ENCODE results near the gene ELOF1.

Gene ELOF1

DNA sequence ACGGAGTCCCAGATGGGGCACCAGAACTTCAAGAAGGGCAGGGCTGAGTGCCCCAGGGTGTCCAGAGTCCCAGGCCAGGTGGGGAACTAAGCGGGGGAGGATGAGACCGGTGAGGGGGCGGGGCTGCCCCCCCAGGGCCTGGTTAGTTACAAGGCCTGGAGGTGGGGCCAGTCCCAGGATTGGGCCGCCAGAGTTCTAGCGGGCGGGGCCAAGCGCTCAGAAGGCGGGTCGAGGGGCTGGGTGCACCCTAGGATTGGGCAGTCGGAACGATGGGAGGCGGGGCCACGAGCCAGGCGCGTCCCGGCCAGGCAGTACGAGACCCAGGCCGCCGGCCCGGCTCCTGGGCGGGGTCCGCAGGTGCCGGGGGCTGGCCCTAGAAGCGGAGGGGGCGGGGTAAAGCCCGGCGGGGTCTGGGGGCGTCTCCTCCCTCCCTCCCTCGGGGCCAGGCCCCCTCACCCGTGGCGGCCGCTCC is 54.0 kb downstream of the ELOF1 start:
- TF ChIP-seq, protein P1, sequence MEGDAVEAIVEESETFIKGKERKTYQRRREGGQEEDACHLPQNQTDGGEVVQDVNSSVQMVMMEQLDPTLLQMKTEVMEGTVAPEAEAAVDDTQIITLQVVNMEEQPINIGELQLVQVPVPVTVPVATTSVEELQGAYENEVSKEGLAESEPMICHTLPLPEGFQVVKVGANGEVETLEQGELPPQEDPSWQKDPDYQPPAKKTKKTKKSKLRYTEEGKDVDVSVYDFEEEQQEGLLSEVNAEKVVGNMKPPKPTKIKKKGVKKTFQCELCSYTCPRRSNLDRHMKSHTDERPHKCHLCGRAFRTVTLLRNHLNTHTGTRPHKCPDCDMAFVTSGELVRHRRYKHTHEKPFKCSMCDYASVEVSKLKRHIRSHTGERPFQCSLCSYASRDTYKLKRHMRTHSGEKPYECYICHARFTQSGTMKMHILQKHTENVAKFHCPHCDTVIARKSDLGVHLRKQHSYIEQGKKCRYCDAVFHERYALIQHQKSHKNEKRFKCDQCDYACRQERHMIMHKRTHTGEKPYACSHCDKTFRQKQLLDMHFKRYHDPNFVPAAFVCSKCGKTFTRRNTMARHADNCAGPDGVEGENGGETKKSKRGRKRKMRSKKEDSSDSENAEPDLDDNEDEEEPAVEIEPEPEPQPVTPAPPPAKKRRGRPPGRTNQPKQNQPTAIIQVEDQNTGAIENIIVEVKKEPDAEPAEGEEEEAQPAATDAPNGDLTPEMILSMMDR (IDR thresholded peaks at IDR 0.05; ENCODE audit: low read depth, low read length): no peak
- H3K4me3 ChIP-seq (ENCODE audit: low read depth, low read length): peak overlapping the region; percentile 69
- peaks cover 2% of the 10 kb centered on the region; the same call in 1 of the 2 replicates for H3K36me3 ChIP-seq
- no peaks in the 10 kb centered on the region for H3K9me3 ChIP-seq (ENCODE audit: severe bottlenecking)
- H3K27ac ChIP-seq: peak overlapping the region; percentile 91
- H3K27me3 ChIP-seq (ENCODE audit: insufficient read depth, low read depth, severe bottlenecking): no peaks in the 10 kb centered on the region
- peak; percentile 99 for DNase-seq

DNA sequence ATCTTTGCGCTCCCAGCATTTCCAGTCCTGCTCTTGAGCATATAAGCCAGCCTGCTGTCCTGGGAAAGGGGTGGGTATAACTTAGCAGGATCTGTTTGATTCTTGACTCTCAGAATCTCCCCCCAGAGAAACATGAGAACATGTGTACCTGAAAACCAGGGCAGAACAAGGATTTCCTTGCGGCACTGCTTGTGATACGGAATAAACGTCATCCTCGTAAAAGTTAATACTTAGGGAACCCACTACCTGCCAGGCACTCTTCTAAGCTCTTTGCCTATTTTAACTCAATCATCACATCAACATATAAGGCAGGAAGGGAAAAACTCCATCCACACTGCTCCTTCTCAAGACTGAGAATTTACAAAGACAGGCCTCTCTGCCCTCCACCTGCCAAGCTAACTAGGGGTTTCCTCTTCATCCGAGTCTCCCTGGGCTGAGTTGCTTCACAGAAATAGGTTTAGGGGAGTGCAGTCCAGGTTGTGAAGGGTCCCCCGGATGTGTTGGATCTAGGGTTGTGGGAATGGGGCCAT is 54.5 kb downstream of the ELOF1 start:
- no peak for DNase-seq
- Histone ChIP-seq H3K4me3 (ENCODE audit: low read depth, low read length) (peak overlapping the region; percentile 69), H3K36me3 (no peaks in the 10 kb centered on the region; the same call in 1 of the 2 replicates), H3K9me3 (ENCODE audit: severe bottlenecking) (no peaks in the 10 kb centered on the region), H3K27ac (peak overlapping the region; percentile 12), H3K27me3 (ENCODE audit: insufficient read depth, low read depth, severe bottlenecking) (no peaks in the 10 kb centered on the region)
- TF ChIP-seq, protein P1 (IDR thresholded peaks at IDR 0.05; ENCODE audit: low read depth, low read length): no peak
